Uterus (tissue), 4 donors: Measurements from ENCODE around the gene ADORA3. TPM values are rescaled to one million over a fixed set of nuclear protein-coding genes. Genes with fewer than 3 reads are reported as not detected.

Experiments
- DNase-seq, 2 donors: peaks; one replicate each; pipeline ENCODE4 v3.0.0-alpha.2; 2019 to 2020
- H3K27ac ChIP-seq, 2 donors: fragments of 200-600 bp; sonication (generic); 1 replicate in 1 of 2; 2 replicates in 1 of 2; pipeline ENCODE4 v1.5.1; 2016 to 2018
- H3K27me3 ChIP-seq, 2 donors: fragments of 200-600 bp; sonication (generic); one replicate each; pipeline ENCODE4 v1.5.1; 2018 to 2019; ENCODE audit warnings: control low read depth in 1 of 2
- H3K36me3 ChIP-seq, 2 donors: fragments of 200-600 bp; sonication (generic); one replicate each; pipeline ENCODE4 v1.5.1; 2019; ENCODE audit warnings: control low read depth in 1 of 2
- H3K4me1 ChIP-seq, 2 donors: fragments of 200-600 bp; sonication (generic); one replicate each; pipeline ENCODE4 v1.5.1; 2018 to 2019; ENCODE audit warnings: control low read depth in 1 of 2
- H3K4me3 ChIP-seq, 2 donors: fragments of 200-600 bp; sonication (generic); 1 replicate in 1 of 2; 2 replicates in 1 of 2; pipeline ENCODE4 v1.5.1; 2018 to 2019; ENCODE audit warnings: mild to moderate bottlenecking in 1 of 2
- H3K9me3 ChIP-seq, 2 donors: fragments of 200-600 bp; sonication (generic); one replicate each; pipeline ENCODE4 v1.5.1; 2019; ENCODE audit warnings: control low read depth in 1 of 2
- POLR2A ChIP-seq, 2 donors: fragments of 450-650 bp; IDR thresholded peaks; one replicate each; pipeline ENCODE4 v1.6.1; 2016; ENCODE audit warnings: antibody characterized with exemption in 2 of 2, mild to moderate bottlenecking in 1 of 2, moderate library complexity in 1 of 2
- intact Hi-C: fragments of 100-400 bp; cut with DNase I; formaldehyde crosslinking; loops from one replicate; pipeline ENCODE4 v1.15.1; 2023; ENCODE audit warnings: low total_unique reads
- total RNA-seq, 4 donors: library from RNA; depleted of rRNA in 3 of 4; stranded (reverse); fragments of >200 nt in 3 of 4; gene quantifications; one replicate each; pipeline versions ENCODE4 v1.1.0 to v1.2.4, GENCODE V29; 2014 to 2023
- TF ChIP-seq, protein P1 (sequence below), 4 experiments: fragments of 200-600 bp in 2 of 4; fragments of 450-650 bp in 2 of 4; sonication (generic) in 2 of 4; IDR thresholded peaks; one replicate each; pipeline ENCODE4 v1.5.1; 2016 to 2019; ENCODE audit warnings: antibody characterized with exemption in 4 of 4, mild to moderate bottlenecking in 2 of 4, moderate library complexity in 1 of 4
- donor health status: DM: yes; HTN: yes; CAD: no.

Gene ADORA3
- total RNA-seq, 4 donors from 2014 or later: 0.59 to 13.6 (median 1.7) TPM

DNA sequence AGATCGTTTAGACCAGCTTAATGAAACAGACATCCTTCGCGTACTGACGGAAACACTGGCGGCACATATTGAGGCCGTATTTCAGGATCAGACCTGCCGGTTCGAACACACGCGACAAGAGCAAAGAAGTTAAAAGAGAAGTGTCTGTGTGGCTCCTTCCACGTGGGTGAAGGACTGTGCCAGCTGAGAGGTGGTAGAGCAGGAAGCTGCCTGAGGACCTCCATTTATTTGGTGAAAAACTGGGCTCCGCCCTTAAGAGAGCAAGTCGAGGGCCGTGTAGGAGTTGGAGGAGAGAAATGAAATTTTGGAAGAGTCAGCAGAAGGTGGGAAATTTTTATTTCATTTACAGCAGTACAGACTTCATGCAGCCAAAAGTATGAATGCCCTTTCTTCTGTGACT, 38.8 kb upstream of the ADORA3 start:
- intact Hi-C loops: no loop called here
- no peaks in the 10 kb centered on the region for H3K27me3 ChIP-seq
- no peak overlapping the region for H3K4me3 ChIP-seq
- H3K36me3 ChIP-seq: no peaks in the 10 kb centered on the region
- H3K27ac ChIP-seq: peak overlapping the region in 1 of 2 donors; percentile 9
- TF ChIP-seq, protein P1, sequence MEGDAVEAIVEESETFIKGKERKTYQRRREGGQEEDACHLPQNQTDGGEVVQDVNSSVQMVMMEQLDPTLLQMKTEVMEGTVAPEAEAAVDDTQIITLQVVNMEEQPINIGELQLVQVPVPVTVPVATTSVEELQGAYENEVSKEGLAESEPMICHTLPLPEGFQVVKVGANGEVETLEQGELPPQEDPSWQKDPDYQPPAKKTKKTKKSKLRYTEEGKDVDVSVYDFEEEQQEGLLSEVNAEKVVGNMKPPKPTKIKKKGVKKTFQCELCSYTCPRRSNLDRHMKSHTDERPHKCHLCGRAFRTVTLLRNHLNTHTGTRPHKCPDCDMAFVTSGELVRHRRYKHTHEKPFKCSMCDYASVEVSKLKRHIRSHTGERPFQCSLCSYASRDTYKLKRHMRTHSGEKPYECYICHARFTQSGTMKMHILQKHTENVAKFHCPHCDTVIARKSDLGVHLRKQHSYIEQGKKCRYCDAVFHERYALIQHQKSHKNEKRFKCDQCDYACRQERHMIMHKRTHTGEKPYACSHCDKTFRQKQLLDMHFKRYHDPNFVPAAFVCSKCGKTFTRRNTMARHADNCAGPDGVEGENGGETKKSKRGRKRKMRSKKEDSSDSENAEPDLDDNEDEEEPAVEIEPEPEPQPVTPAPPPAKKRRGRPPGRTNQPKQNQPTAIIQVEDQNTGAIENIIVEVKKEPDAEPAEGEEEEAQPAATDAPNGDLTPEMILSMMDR (IDR thresholded peaks at IDR 0.05): no peak
- DNase-seq: no peak
- no peaks in the 10 kb centered on the region for H3K9me3 ChIP-seq
- no peaks in the 10 kb centered on the region for H3K4me1 ChIP-seq

DNA sequence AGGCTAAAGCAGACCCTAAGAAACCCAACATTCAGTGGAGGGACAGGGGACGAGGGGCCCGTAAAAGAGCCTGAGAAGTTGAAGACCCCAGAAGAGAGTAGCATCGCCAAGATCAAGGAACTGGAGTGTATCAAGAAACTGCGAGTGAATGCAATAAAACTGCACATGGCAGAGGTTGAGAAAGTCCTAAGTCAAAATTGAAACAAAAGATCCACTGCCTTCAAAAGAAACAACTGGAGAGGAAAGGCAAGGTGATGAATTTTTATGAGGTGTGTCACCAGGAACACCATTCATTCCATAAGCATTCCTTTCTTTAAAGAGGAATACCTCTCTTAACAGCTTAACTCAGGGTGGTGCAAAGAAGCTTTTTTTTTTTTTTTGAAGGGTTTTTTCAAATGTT, 38.3 kb upstream of the ADORA3 start:
- Histone ChIP-seq H3K27me3 (no peaks in the 10 kb centered on the region), H3K27ac (peak overlapping the region; percentile 9 to 38), H3K9me3 (no peaks in the 10 kb centered on the region), H3K4me1 (no peaks in the 10 kb centered on the region), H3K4me3 (no peak overlapping the region), H3K36me3 (no peaks in the 10 kb centered on the region)
- DNase-seq: no peak
- no peak for TF ChIP-seq POLR2A (IDR thresholded peaks at IDR 0.05)
- TF ChIP-seq, protein P1 (IDR thresholded peaks at IDR 0.05): no peak
- intact Hi-C loops: no loop called here

DNA sequence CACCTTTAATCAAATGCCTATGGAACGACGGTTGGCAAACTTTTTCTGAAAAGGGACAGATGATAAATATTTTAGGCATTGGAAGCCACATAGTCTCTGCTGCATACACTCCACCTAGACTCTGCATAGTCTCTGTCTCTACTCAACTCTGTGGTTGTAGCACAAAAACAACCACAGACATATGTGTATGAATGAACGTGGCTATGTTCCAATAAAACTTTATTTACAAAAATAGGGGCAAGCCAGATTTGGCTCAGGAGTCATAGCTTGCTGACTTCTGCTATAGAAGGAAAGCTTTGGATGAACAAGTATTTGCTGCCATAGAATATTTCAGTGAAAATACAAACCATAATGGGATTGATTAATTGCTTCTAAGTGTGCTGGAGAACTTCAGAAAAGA, 37.5 kb upstream of the ADORA3 start:
- intact Hi-C loops: no loop called here
- no peak overlapping the region for H3K4me3 ChIP-seq
- no peaks in the 10 kb centered on the region for H3K27me3 ChIP-seq
- no peaks in the 10 kb centered on the region for H3K36me3 ChIP-seq
- DNase-seq: no peak
- no peaks in the 10 kb centered on the region for H3K4me1 ChIP-seq
- peak overlapping the region; percentile 9 to 38 for H3K27ac ChIP-seq
- TF ChIP-seq, protein P1 (IDR thresholded peaks at IDR 0.05): no peak
- no peak for TF ChIP-seq POLR2A (IDR thresholded peaks at IDR 0.05)
- H3K9me3 ChIP-seq: no peaks in the 10 kb centered on the region

DNA sequence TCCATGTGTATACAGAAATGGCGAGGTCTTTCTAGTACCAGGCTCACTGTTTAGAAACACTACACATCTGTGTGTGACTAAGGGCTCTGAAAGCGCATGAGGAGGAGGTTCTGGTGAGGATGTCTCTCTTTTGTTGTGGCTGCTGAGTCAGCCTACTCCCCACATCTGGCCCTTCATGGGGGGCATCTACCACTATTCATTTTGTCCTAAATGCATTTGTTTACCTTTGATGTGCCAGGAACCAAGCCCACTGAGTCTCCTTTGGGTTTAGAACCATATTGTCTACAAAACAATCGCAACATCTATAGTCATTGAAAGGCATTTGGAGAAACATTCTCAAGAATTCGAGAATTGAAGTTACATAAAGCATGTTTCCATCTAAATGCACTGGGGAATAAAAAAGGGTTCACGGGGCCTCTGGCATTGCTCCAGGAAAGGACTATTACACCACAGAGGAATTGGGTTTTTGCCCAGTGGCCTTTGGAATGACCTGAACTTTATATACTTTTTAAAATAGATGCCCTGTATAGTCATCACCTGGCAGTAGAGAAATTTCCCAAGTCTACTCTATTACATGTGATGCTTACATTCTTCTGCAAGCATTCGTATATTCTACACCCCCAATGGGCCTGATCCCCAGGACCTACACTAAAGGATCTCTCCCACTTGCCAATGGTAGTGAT, 35.1 kb upstream of the ADORA3 start:
- Histone ChIP-seq H3K27me3 (no peaks in the 10 kb centered on the region), H3K4me3 (no peak overlapping the region), H3K27ac (no peak overlapping the region), H3K4me1 (no peaks in the 10 kb centered on the region), H3K36me3 (no peaks in the 10 kb centered on the region), H3K9me3 (no peaks in the 10 kb centered on the region)
- TF ChIP-seq POLR2A (IDR thresholded peaks at IDR 0.05): no peak
- TF ChIP-seq, protein P1 (IDR thresholded peaks at IDR 0.05): no peak
- intact Hi-C loops: no loop called here
- no peak for DNase-seq

DNA sequence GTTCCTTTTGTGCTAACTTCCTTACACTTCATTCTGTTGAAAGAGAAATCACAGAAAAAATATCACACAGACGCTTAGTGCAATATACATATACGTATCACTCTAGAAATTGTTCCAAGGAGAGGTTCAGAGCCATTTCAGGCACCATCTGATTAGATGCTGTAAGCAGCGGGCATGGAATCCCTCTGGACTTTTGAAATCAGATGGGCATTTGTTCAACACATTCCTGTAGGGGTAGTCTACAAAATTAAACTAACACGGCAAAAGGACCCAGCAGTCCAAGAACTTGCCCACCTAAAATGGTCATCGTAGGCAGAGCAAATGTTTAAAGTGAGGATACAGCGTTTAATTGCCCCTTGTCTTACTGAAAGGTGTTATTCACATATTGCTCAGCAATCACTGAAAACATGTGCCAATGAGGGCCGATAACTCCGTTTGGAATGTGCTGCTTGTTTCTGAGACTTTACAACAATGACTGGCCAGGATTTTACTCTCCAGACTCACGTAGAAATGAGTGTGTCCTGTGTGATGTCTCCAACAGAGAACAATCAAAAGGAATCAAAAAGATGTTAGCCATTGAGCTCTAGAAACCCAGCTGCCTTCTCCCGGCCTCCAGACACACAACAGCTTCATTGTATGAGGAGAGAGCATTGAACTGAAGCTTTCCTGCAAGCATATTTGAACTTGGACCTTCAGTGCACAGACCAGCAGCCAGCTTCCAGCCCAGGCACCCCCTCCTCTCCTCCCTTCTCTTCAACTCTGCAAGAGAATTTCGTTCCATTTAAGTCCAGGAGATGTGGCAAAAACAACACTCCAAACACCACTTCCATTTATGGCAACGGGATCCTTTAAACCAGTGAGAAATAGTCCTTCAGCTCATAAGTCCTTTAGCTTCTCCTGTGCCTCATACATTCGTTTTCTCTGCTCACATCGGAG, 32.1 kb upstream of the ADORA3 start:
- Histone ChIP-seq H3K36me3 (no peaks in the 10 kb centered on the region), H3K4me1 (no peaks in the 10 kb centered on the region), H3K27me3 (no peaks in the 10 kb centered on the region), H3K4me3 (no peak overlapping the region), H3K9me3 (no peaks in the 10 kb centered on the region), H3K27ac (peak overlapping the region; percentile 74 to 86)
- DNase-seq: peak in 1 of 2 donors; percentile 50
- intact Hi-C loops: no loop called here
- TF ChIP-seq POLR2A (IDR thresholded peaks at IDR 0.05): peak in 1 of 2 donors; percentile 44
- TF ChIP-seq, protein P1 (IDR thresholded peaks at IDR 0.05): no peak
